ENCODE data around the gene NAALADL2. TPM values are rescaled to one million over a fixed set of nuclear protein-coding genes. Genes with fewer than 3 reads are reported as not detected.

The NAALADL2 gene
- total and polyA plus RNA-seq, 2 of the 8 experiments (the other 6 are each of a cell fraction or from before 2014, with no cell fraction given): 0.12 to 0.22 TPM

- H4K8ac ChIP-seq (ENCODE audit: extremely low read depth, insufficient read depth, low read length): no peak overlapping the region
- no peaks in the 10 kb centered on the region for H3K4me1 ChIP-seq (replicated peaks in 1 of 4; ENCODE audit: control insufficient read depth in 3 of 4, insufficient read depth in 4 of 4, low read length in 3 of 4)
- H3K27ac ChIP-seq (ENCODE audit: low read depth, low read length): no peak overlapping the region
- no peaks in the 10 kb centered on the region for H3K36me3 ChIP-seq (ENCODE audit: control insufficient read depth in 2 of 4, insufficient read depth in 4 of 4, low read length in 3 of 4)
- no peak overlapping the region for H3K9ac ChIP-seq (replicated peaks in 1 of 4; ENCODE audit: extremely low read depth in 1 of 4, low read depth in 3 of 4, low read length in 3 of 4)
- no peak overlapping the region for H2AFZ ChIP-seq (ENCODE audit: low read length)
- no peak overlapping the region for H2BK20ac ChIP-seq (ENCODE audit: low read length)
- ChIA-PET CTCF (ENCODE audit: partially characterized antibody) (no interaction called here), POLR2A (ENCODE audit: partially characterized antibody) (no interaction called here)
- no peak overlapping the region for H2BK12ac ChIP-seq (ENCODE audit: low read depth, low read length)
- H3K79me1 ChIP-seq (ENCODE audit: low read depth, low read length): no peaks in the 10 kb centered on the region
- no peak overlapping the region for H3K18ac ChIP-seq (ENCODE audit: extremely low read depth, low read length)
- no peak overlapping the region for H3K4ac ChIP-seq (replicated peaks; ENCODE audit: insufficient read length, low read depth, low read length)
- WGBS, 2 experiments (ENCODE audit: extremely low coverage in 1 of 2, insufficient coverage in 1 of 2, insufficient read length in 1 of 2, insufficient replicate concordance in 2 of 2, low coverage in 1 of 2, low lambda C conversion rate in 2 of 2, missing lambda C conversion rate in 1 of 2): 76% methylated on average over 1 of the region's 1 CpG; no CpG with 5 or more reads in 1 of the 2 experiments
- no peak overlapping the region for H3K4me2 ChIP-seq (ENCODE audit: insufficient read depth in 1 of 2, low read depth in 2 of 2, low read length in 2 of 2)
- H3K14ac ChIP-seq (ENCODE audit: insufficient read length): no peak overlapping the region
- H4K91ac ChIP-seq (replicated peaks; ENCODE audit: insufficient read length, low read length): no peak overlapping the region
- H3K56ac ChIP-seq (replicated peaks; ENCODE audit: insufficient read length, low read depth, low read length): peak overlapping the region; percentile 95
- H2BK5ac ChIP-seq (ENCODE audit: low read depth, low read length): no peak overlapping the region
- no peak overlapping the region for H2BK15ac ChIP-seq (ENCODE audit: low read length)
- no peaks in the 10 kb centered on the region; the same call in 1 of the 2 replicates for H3K23me2 ChIP-seq (ENCODE audit: low read depth, low read length)
- H4K5ac ChIP-seq (ENCODE audit: insufficient read length, low read depth, low read length): no peak overlapping the region
- FAIRE-seq (no peak), DNase-seq (ENCODE audit: low read depth in 1 of 2, low spot score in 2 of 2) (no peak)
- H2AK5ac ChIP-seq (ENCODE audit: low read depth, low read length): no peak overlapping the region
- H3K79me2 ChIP-seq (ENCODE audit: control insufficient read depth in 1 of 2, insufficient read depth in 2 of 2, low read length in 2 of 2): no peaks in the 10 kb centered on the region
- H3K23ac ChIP-seq (ENCODE audit: insufficient read length): no peak overlapping the region
- H3K27me3 ChIP-seq (replicated peaks in 1 of 4; ENCODE audit: control insufficient read depth in 3 of 4, extremely low read depth in 1 of 4, insufficient read depth in 3 of 4, low read length in 3 of 4): no peaks in the 10 kb centered on the region
- H3K4me3 ChIP-seq (ENCODE audit: extremely low read depth in 1 of 4, insufficient read depth in 2 of 4, low read depth in 3 of 4, low read length in 4 of 4): no peak overlapping the region
- no peaks in the 10 kb centered on the region for H3K9me3 ChIP-seq (ENCODE audit: insufficient read depth in 2 of 2, low read depth in 1 of 2, low read length in 1 of 2)
- H4K20me1 ChIP-seq (replicated peaks in 1 of 2; ENCODE audit: control insufficient read depth in 1 of 2, insufficient read depth in 2 of 2, low read length in 2 of 2): no peaks in the 10 kb centered on the region
- no peak overlapping the region for H2BK120ac ChIP-seq (replicated peaks; ENCODE audit: low read depth, low read length)
- TF ChIP-seq RBBP5 (IDR thresholded peaks at IDR 0.05; ENCODE audit: borderline replicate concordance, low read depth, low read length) (no peak), CHD1 (IDR thresholded peaks at IDR 0.05; ENCODE audit: low read depth, low read length) (no peak), EGR1 (IDR thresholded peaks at IDR 0.05; ENCODE audit: borderline replicate concordance, low read depth, low read length) (no peak), NRF1 (IDR thresholded peaks at IDR 0.05; ENCODE audit: low read depth, low read length) (no peak), TAF7 (optimal IDR thresholded peaks at IDR 0.05; ENCODE audit: borderline replicate concordance, low read depth, low read length) (no peak), ATF2 (IDR thresholded peaks at IDR 0.05; ENCODE audit: low read length) (no peak), TEAD4 (IDR thresholded peaks at IDR 0.05; ENCODE audit: low read depth, low read length) (no peak), HDAC2 (IDR thresholded peaks at IDR 0.05; ENCODE audit: borderline replicate concordance in 1 of 2, low read depth in 2 of 2, low read length in 2 of 2) (no peak), RAD21 (IDR thresholded peaks at IDR 0.05 in 1 of 2, conservative IDR thresholded peaks at IDR 0.05 in 1 of 2; ENCODE audit: low read depth in 2 of 2, low read length in 2 of 2) (no peak), TAF1 (IDR thresholded peaks at IDR 0.05; ENCODE audit: low read depth, low read length) (no peak), JUND (IDR thresholded peaks at IDR 0.05; ENCODE audit: low read length) (no peak)
Measured at GRCh38 chr3:175656461-175656860, 797.3 kb downstream of the NAALADL2 start.
